GM20000 (cell line): ENCODE data around the gene DMD.
A peak's percentile ranks its signal among the peaks of the same experiment; 100 is the strongest.

Experiments
- DNase-seq: peaks from one replicate; pipeline ENCODE4 v3.0.0; 2012; ENCODE audit warnings: low spot score
- TF ChIP-seq, protein P1 (sequence below): IDR thresholded peaks from 2 replicates; pipeline ENCODE4 v1.5.1; 2012; ENCODE audit warnings: mild to moderate bottlenecking, control low read depth; ENCODE audit errors: extremely low read depth, missing control alignments

The DMD gene

DNA sequence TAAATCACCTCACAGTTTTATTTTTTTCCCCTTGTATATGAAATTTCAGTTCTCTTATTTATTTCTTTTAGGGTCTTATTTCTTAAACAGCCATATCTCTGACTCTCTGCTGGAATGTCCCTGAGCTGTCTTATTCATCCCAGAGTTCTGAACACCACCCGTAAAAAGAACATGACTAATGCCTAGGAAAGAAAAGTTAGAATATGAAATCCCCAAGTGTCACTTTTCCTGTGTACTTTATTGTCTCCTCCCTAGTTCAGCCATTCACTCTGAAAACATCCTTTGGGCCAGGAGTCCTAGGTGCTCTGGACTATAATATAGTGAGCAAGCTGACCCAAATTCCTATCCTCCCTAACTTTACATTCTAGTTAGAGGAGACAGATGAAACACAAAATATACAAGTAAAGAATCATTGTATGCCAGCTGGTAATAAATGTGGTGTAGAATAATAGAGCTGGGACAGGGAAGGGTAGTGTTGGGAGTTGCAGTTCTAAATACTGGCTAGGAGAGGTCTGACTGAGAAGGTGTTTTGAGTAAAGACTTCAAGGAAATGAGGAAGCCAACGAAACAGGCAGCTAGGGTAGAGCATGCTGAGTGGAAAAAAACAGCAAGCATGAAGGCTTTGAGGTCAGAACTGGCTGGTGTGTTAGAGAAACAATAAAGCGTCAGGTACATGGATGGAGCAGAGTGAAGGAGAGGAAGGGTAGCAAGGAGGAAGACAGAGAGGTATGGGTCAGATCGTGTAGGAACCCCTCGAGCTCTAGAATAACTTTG lies 2098.9 kb downstream of the DMD start:
- TF ChIP-seq, protein P1, sequence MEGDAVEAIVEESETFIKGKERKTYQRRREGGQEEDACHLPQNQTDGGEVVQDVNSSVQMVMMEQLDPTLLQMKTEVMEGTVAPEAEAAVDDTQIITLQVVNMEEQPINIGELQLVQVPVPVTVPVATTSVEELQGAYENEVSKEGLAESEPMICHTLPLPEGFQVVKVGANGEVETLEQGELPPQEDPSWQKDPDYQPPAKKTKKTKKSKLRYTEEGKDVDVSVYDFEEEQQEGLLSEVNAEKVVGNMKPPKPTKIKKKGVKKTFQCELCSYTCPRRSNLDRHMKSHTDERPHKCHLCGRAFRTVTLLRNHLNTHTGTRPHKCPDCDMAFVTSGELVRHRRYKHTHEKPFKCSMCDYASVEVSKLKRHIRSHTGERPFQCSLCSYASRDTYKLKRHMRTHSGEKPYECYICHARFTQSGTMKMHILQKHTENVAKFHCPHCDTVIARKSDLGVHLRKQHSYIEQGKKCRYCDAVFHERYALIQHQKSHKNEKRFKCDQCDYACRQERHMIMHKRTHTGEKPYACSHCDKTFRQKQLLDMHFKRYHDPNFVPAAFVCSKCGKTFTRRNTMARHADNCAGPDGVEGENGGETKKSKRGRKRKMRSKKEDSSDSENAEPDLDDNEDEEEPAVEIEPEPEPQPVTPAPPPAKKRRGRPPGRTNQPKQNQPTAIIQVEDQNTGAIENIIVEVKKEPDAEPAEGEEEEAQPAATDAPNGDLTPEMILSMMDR = no peak
- DNase-seq = no peak

DNA sequence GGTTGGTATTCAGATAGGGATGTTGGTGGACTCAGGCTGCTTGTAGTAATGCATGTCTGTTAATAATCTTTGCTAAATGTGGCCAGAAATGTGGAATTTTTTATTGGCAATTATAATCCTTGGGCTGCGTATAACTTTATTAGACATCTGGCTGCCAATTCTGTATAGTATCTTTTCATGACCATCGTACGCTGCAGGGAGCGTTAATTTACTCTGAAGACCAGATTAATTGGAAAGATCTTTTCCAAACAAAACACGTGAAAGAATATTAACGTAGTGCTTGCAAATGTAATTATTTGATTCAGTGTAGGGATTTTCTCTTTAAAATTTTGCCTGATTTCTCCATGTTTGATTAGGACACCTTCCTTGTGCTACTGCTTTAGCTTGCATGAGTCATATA lies 2100.7 kb downstream of the DMD start:
- TF ChIP-seq, protein P1 = no peak
- no peak for DNase-seq

DNA sequence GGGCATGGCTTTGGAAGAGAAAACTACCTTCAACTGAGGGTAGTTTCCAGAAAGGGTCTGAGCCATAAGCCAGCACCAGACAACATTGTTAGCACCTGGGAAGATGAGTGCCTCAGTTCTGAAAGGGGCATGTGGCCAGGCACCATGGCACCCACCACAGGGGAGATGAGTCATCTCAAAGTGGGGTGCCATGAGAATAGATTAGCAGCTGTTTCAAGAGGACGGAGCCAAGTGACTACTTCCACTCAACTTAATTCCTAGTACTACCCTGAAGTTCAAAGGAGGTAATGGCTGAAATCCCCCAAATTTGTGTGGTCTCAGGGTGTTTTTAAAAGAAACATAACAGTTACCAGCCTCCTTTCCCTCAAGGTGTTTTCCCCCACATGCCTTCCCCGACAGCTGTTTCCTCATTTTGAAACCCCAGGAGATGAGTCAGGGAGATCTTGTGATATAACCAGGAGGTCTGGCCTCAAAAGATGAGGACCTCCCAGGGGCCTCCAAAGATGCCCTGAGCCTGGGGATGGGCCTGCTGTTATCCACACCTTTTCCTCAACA lies 2111.7 kb downstream of the DMD start:
- TF ChIP-seq, protein P1 = no peak
- peak; percentile 26 for DNase-seq

DNA sequence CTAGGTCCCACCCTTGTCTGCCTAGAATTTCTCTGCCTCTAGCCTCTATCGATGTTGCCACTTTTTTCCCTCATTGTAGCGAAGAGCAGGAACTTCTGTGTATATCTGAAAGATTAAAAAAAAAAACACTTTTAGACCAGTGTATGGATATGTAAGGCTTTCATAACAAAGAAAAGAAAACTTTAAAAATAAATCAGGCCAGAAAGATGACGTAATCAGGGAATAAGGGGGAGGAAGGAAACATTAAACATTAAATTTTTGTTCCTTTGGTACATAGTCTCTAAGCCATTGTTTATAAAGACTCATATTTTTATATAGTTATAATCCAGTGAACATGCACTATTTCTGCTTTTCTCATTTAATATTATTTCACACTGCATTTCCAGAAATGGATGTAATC lies 2113.3 kb downstream of the DMD start:
- TF ChIP-seq, protein P1 = no peak
- no peak for DNase-seq

DNA sequence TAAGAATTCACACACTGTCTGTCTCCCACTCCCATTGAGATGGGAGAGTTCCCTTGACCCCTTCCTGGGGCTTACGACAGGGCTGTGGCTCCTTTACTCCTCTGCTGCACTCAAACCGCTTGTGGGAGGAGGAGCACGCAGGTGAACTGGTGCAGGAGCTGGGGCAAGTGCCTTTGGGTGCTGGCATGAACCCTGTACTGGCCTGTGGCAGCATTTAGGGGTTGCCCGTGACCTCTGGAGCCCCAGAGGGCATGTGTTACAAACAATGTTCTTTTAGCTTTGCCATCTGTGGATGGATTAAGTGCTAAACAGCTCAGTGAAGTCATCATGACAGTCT lies 2117.7 kb downstream of the DMD start:
- no peak for DNase-seq

DNA sequence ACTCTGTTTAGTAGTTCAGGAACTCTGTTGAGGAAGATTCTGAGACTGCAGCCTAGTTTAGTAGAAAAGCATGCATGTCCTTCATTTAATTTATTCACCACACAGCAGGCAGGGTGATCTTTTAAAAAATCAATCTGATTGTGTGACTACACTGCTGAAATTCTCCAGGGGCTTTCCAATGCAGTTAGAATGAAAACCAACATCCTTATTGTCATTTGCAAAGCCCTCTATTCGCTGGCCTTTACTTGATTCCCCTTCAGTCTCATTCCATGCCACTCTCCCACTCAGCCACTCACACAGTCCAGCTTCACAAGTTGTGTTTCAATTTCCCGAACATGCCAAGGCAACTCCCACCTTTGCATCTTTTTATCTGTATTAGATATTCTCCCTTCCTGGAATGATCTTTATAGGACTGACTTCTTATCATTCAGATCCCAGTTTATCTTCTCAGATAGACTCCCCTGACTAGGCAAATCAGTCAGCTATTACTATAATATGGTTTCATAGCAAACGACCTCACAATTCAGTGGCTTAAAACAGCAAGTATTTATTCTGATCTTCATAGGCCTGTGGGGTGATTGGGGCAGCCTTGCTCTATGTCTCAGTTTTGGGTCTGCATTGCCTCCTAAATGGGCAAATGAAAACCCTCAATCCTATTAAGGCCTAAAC lies 2118.2 kb downstream of the DMD start:
- TF ChIP-seq, protein P1 = no peak
- DNase-seq = no peak

More for the DNA sequence above, 2117.7 kb downstream of the DMD start:
- TF ChIP-seq, protein P1 = no peak

DNA sequence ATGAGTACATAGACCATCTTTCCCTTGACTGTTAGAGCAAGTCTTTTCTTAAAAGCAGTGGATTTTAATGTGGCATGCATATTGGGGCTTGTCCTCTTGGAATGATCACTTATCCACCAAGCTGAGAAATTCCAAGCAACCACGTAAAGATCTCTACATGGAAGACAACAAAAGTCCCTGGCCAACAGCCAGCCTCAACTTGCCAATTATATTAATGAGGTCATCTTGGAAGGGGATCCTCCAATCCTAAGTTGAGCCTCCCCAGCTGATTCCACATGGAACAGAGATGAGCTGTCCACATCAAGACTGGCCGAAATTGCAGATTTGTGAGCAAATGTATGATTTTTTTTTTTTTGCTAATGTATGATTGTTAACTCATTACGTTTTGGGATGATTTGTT lies 2118.9 kb downstream of the DMD start:
- TF ChIP-seq, protein P1 = no peak
- DNase-seq = no peak
